ENCODE results near the gene COPS8.

GRCh38 chr2:237120916-237121315, 35.2 kb downstream of the COPS8 start:
- no peak for TF ChIP-seq CTCF (conservative IDR thresholded peaks at IDR 0.05)
- TF ChIP-seq EZH2 (IDR thresholded peaks at IDR 0.05; ENCODE audit: low read depth), result no peak

All from PC-9 (cell line).